HepG2 (cell line): ENCODE measurements around the gene ZFP69. TPM values are rescaled to one million over a fixed set of nuclear protein-coding genes. Genes with fewer than 3 reads are reported as not detected.

ENCODE experiments used
- ATF5 ChIP-seq: sonication (generic); formaldehyde crosslinking; IDR thresholded peaks from 2 replicates; pipeline ENCODE4 v1.4.0; 2020; ENCODE audit warnings: mild to moderate bottlenecking, low read depth, missing genetic modification reagents
- BRD4 ChIP-seq: sonication (generic); formaldehyde crosslinking; IDR thresholded peaks from 2 replicates; pipeline ENCODE4 v1.4.0; 2020; ENCODE audit warnings: missing genetic modification reagents
- BRF2 ChIP-seq: sonication (generic); formaldehyde crosslinking; IDR thresholded peaks from 2 replicates; pipeline ENCODE4 v1.8.1; 2022; ENCODE audit warnings: mild to moderate bottlenecking, missing genetic modification reagents
- CBX1 ChIP-seq: IDR thresholded peaks from one replicate; pipeline ENCODE4 v1.6.1; 2016; ENCODE audit warnings: antibody characterized with exemption, low read depth
- CBX5 ChIP-seq: sonication (generic); formaldehyde crosslinking; IDR thresholded peaks from 2 replicates; pipeline ENCODE4 v1.4.0; 2020; ENCODE audit warnings: missing genetic modification reagents, borderline replicate concordance
- CC2D1A ChIP-seq: sonication (generic); formaldehyde crosslinking; IDR thresholded peaks from 2 replicates; pipeline ENCODE4 v1.8.1; 2023; ENCODE audit warnings: mild to moderate bottlenecking, missing genetic modification reagents
- DBP ChIP-seq: sonication (generic); formaldehyde crosslinking; IDR thresholded peaks from 2 replicates; pipeline ENCODE4 v1.4.0; 2020; ENCODE audit warnings: missing genetic modification reagents; ENCODE audit errors: not compliant biosample characterization
- DMTF1 ChIP-seq: sonication (generic); formaldehyde crosslinking; IDR thresholded peaks from 2 replicates; pipeline ENCODE4 v1.4.0; 2020; ENCODE audit warnings: mild to moderate bottlenecking, missing genetic modification reagents
- GTF3A ChIP-seq: sonication (generic); formaldehyde crosslinking; conservative IDR thresholded peaks from 2 replicates; pipeline ENCODE4 v1.4.0; 2020; ENCODE audit warnings: mild to moderate bottlenecking, missing genetic modification reagents
- JUNB ChIP-seq: sonication (generic); formaldehyde crosslinking; IDR thresholded peaks from 2 replicates; pipeline ENCODE4 v1.8.0; 2022; ENCODE audit warnings: missing genetic modification reagents, mild to moderate bottlenecking, borderline replicate concordance
- KDM3A ChIP-seq: IDR thresholded peaks from 2 replicates; pipeline ENCODE4 v1.6.1; 2018; ENCODE audit warnings: low read depth, missing compliant biosample characterization
- KDM5A ChIP-seq: fragments of 200-600 bp; sonication (generic); IDR thresholded peaks from 2 replicates; pipeline ENCODE4 v1.7.0; 2018; ENCODE audit warnings: antibody characterized with exemption, mild to moderate bottlenecking, low read length, borderline replicate concordance
- MATR3 ChIP-seq: sonication (generic); formaldehyde crosslinking; IDR thresholded peaks from 2 replicates; pipeline ENCODE4 v1.4.0; 2020; ENCODE audit warnings: missing genetic modification reagents
- MIER2 ChIP-seq: IDR thresholded peaks from 2 replicates; pipeline ENCODE4 v1.6.1; 2016; ENCODE audit warnings: missing biosample characterization, missing genetic modification reagents
- MIER3 ChIP-seq: IDR thresholded peaks from 2 replicates; pipeline ENCODE4 v1.6.1; 2016; ENCODE audit warnings: missing compliant biosample characterization, borderline replicate concordance
- NAIF1 ChIP-seq: sonication (generic); formaldehyde crosslinking; IDR thresholded peaks from 2 replicates; pipeline ENCODE4 v1.5.0; 2020; ENCODE audit warnings: mild to moderate bottlenecking, missing genetic modification reagents, borderline replicate concordance
- NFYB ChIP-seq: sonication (generic); formaldehyde crosslinking; IDR thresholded peaks from 2 replicates; pipeline ENCODE4 v1.4.0; 2020; ENCODE audit warnings: missing genetic modification reagents
- ONECUT2 ChIP-seq: sonication (generic); formaldehyde crosslinking; IDR thresholded peaks from 2 replicates; pipeline ENCODE4 v1.4.0; 2020; ENCODE audit warnings: missing genetic modification reagents
- TRIM24 ChIP-seq: sonication (generic); formaldehyde crosslinking; IDR thresholded peaks from 2 replicates; pipeline ENCODE4 v1.8.0; 2022; ENCODE audit warnings: mild to moderate bottlenecking, missing genetic modification reagents
- U2AF1 ChIP-seq: fragments of 200-400 bp; formaldehyde crosslinking; optimal IDR thresholded peaks from 2 replicates; pipeline ENCODE3; 2017; ENCODE audit warnings: mild to moderate bottlenecking, low read depth, low read length
- ZNF503 ChIP-seq: sonication (generic); formaldehyde crosslinking; IDR thresholded peaks from 2 replicates; pipeline ENCODE4 v1.4.0; 2020; ENCODE audit warnings: missing genetic modification reagents
- ZNF577 ChIP-seq: sonication (generic); formaldehyde crosslinking; IDR thresholded peaks from 2 replicates; pipeline ENCODE4 v1.4.0; 2020; ENCODE audit warnings: mild to moderate bottlenecking, low read depth, missing genetic modification reagents, borderline replicate concordance
- ZNF652 ChIP-seq: IDR thresholded peaks from 2 replicates; pipeline ENCODE4 v1.6.1; 2016; ENCODE audit warnings: low read depth, borderline replicate concordance
- ZNF879 ChIP-seq: sonication (generic); formaldehyde crosslinking; IDR thresholded peaks from 2 replicates; pipeline ENCODE4 v1.8.1; 2023; ENCODE audit warnings: missing genetic modification reagents
- ZSCAN12 ChIP-seq: sonication (generic); formaldehyde crosslinking; IDR thresholded peaks from 2 replicates; pipeline ENCODE4 v1.9.0; 2021; ENCODE audit warnings: mild to moderate bottlenecking, missing genetic modification reagents
- polyA plus RNA-seq, 8 experiments: library from polyadenylated mRNA; depleted of rRNA in 3 of 8; stranded (reverse) in 7 of 8; unstranded in 1 of 8; fragments of >200 nt; fragmentation: Illumina TruSeq in 4 of 8; extraction: Trizol in 4 of 8; gene quantifications; 2 replicates each; pipeline versions ENCODE4 v1.2.1 to v1.2.3, GENCODE V29; 2011 to 2016; ENCODE audit warnings: low read depth in 4 of 8, missing spikeins in 1 of 8, mixed read lengths in 1 of 8; ENCODE audit not compliant: insufficient read depth in 1 of 8
- total RNA-seq, 5 experiments: library from RNA; depleted of rRNA; stranded (reverse); fragments of >200 nt; fragmentation: Illumina TruSeq; extraction: Trizol; gene quantifications; 2 replicates each; pipeline ENCODE4 v1.2.3, GENCODE V29; 2016; ENCODE audit warnings: low read depth in 1 of 5

Gene ZFP69
- total and polyA plus RNA-seq, 2 of the 13 experiments (the other 11 are each of a cell fraction or from before 2014, with no cell fraction given): 2.6 to 5.6 TPM

GRCh38 chr1:40476924-40477677 is at the start of gene ZFP69 (continued):
- TF ChIP-seq ZNF503 (CRISPR knock-in tag) (peak; percentile 49; the same call in 1 of the 2 replicates), CBX5 (CRISPR knock-in tag) (no peak), ZNF577 (CRISPR knock-in tag) (no peak), KDM5A (no peak; the same call in 1 of the 2 replicates), ZNF879 (no peak), DBP (CRISPR knock-in tag) (no peak), NFYB (CRISPR knock-in tag) (no peak), TRIM24 (CRISPR knock-in tag) (no peak), ZNF652 (CRISPR knock-in tag) (no peak), MIER3 (CRISPR knock-in tag) (no peak), NAIF1 (CRISPR knock-in tag) (no peak), CC2D1A (CRISPR knock-in tag) (no peak), GTF3A (CRISPR knock-in tag) (no peak), MATR3 (CRISPR knock-in tag) (no peak), U2AF1 (no peak), BRD4 (CRISPR knock-in tag) (peak; percentile 65; the same call in 1 of the 2 replicates), CBX1 (no peak), ZSCAN12 (CRISPR knock-in tag) (no peak), JUNB (CRISPR knock-in tag) (no peak), MIER2 (CRISPR knock-in tag) (no peak), ATF5 (CRISPR knock-in tag) (no peak), DMTF1 (CRISPR knock-in tag) (no peak), ONECUT2 (CRISPR knock-in tag) (no peak), BRF2 (0 out of 2 replicates have a peak, but pooled peaks have one; percentile 54), KDM3A (no peak)
